Prostate gland (tissue), 2 donors: ENCODE measurements around the gene ITGBL1.

Experiments used
- CTCF ChIP-seq, 4 experiments: fragments of 200-600 bp in 2 of 4; fragments of 450-650 bp in 2 of 4; sonication (generic) in 2 of 4; IDR thresholded peaks; 1 replicate in 3 of 4; 2 replicates in 1 of 4; pipeline ENCODE4 v1.5.1; 2016 to 2019; ENCODE audit warnings: antibody characterized with exemption in 4 of 4, mild to moderate bottlenecking in 2 of 4, moderate library complexity in 2 of 4
- POLR2A ChIP-seq: fragments of 450-650 bp; IDR thresholded peaks from one replicate; pipeline ENCODE4 v1.6.1; 2016; ENCODE audit warnings: antibody characterized with exemption, mild to moderate bottlenecking

- TF ChIP-seq POLR2A: no peak
- TF ChIP-seq CTCF (IDR thresholded peaks at IDR 0.05): no peak
These were observed 208.2 kb downstream of the ITGBL1 start for GRCh38 chr13:101660711-101661110.
